DMS53 treated with DMSO at 0.1 percent for 48 hours (cell line): Measurements from ENCODE around the gene DACT2.

Source experiments
- DNase-seq: peaks from one replicate; lab custom pipeline; 2025; ENCODE audit not compliant: unreplicated experiment; lab: John Stamatoyannopoulos, UW

The DACT2 gene

DNA sequence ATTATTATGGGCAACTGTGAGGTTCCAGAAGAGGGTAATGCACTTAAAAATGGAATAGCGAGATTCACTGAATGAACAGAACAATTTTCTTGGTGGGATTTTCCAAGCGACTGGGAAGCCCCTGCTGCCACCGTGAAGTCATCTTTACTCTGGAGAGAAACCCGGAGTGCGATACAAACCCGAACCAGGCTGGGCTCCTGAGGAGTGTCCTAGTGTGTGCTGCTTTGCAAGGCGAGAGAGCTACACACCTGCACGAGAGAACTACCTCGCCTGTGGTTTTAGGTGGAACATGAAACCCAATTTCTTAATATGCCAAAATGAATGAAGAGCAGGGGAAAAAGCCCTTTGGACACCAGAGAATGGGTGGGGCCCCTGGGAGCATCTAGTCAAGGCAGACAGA lies 33.5 kb upstream of the DACT2 start:
- no peak for DNase-seq

DNA sequence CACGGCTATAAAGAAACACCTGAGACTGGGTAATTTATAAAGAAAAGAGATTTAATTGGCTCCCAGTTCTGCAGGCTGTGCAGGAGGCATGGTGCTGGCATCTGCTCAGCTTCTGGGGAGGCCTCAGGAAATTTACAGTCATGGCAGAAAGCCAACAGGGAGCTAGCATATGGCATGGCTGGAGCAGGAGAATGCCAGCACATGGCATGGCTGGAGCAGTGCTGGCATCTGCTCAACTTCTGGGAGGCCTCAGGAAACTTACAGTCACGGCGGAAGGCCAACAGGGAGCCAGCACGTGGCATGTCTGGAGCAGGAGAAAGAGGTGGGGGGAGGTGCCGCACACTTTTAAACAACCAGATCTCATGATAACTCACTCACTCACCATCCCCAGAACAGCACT lies 32.5 kb upstream of the DACT2 start:
- DNase-seq, result no peak

DNA sequence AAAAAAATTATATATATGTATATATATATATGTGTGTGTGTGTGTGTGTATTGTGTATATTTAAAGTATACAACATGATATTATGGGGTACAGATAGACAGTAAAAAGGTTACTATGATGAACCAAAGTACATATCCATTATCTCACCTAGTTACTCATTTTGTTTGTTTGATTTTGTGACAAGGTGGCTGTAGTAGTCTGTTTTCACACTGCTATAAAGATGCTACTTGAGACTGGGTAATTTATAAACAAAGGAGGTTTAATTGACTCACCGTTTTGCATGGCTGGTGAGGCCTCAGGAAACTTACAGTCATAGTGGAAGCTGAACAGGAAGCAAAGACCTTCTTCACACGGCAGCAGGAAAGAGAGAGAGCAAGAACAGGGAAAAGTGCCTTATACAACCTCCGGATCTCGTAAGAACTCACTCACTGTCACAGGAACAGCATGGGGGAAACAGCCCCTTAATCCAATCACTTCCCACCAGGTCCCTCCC lies 30.2 kb upstream of the DACT2 start:
- no peak for DNase-seq

GRCh38 chr6:168348186-168348585 lies 28.6 kb upstream of the DACT2 start:
- no peak for DNase-seq

- no peak for DNase-seq
These were observed 28.0 kb upstream of the DACT2 start for GRCh38 chr6:168347615-168348014.

GRCh38 chr6:168347053-168347452 lies 27.5 kb upstream of the DACT2 start:
- DNase-seq, result no peak

DNA sequence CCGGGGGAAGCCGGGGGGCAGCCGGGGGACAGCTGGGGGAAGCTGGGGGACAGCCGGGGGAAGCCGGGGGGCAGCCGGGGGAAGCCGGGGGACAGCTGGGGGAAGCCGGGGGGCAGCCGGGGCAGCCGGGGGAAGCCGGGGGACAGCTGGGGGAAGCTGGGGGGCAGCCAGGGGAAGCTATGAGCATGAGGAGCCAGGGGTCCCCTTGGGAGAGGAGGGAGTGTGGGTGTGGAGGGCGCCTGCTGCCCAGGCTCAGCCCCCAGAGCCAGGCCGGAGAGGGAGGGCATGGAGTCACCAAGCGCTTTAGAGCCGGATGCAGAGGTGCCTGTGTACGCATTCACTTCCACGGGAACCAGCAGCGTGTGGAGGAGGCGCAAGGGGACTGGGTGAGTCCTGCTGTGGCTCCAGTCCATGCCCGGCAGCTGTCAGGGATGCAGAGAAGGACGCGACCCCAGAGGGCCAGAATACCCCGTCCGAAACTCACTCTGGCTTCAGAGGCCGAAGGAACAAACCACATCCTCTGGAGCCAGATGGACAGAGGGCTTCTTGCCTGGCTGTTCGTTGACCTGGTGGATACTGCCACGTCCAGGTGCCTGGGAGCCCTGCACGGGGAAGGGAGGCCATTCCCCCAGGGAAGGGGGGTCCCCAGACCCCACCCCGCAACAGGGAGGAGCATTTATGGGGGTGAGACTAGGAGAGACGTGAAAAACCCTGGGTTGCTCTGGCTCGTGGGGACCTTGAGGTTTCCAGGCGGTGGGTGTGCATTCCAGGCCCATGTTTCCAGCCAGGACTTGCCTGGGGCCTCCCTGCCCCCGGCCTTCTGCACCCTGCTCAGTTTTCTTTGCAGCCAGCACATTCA lies 26.5 kb upstream of the DACT2 start:
- DNase-seq, result no peak

GRCh38 chr6:168345266-168345665 lies 25.7 kb upstream of the DACT2 start:
- no peak for DNase-seq

DNA sequence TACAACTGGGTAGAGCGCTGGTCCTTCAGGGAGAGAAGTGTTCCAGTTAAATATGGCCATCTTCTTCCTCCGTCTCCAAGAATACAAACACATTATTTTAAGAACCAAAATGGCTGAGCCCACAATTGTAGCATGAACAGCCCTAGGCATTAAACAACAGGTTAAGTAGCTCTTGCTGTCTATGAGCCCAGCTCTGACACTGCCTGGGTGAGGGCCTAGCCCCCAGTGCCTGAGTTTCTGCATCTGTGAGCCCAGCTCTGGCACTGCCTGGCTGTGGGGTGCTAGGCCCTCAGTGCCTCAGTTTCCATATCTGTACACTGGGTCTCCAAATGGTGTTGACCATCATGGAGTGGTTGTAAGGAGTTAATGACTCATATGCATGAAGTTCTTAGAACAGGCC lies 24.8 kb upstream of the DACT2 start:
- no peak for DNase-seq

GRCh38 chr6:168343239-168344150 lies 23.9 kb upstream of the DACT2 start:
- no peak for DNase-seq

- DNase-seq, result no peak
These were observed 23.1 kb upstream of the DACT2 start for GRCh38 chr6:168342636-168343035.

DNA sequence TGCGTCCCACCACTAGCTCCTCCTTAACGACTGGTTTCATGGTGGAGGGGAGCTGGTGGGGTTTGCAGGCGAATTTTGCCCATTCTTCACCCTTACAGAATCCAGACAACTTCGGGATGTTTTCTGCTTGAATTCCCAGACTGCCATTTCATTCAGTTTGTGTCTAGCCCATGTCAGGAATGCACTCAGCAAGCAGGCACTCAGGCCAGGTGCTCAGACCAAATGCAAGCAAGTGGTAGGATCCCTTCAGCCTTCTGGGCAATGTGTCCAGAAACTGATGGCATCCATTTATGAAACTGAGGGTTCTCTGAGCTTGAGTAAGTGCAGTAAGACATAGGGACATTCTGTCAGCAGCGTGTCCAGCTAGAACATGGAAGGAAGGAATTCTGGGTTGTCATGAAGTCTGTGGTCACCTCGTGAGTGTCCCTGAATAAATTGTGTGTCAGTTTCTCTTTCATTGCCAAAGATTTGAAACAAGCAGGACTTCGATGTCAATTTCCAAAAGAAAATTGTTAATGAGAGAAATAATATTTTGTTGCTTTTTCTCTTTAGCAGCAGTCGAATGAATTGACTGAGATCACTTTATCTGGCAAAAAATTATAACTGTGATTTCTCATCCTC lies 21.8 kb upstream of the DACT2 start:
- DNase-seq, result no peak

DNA sequence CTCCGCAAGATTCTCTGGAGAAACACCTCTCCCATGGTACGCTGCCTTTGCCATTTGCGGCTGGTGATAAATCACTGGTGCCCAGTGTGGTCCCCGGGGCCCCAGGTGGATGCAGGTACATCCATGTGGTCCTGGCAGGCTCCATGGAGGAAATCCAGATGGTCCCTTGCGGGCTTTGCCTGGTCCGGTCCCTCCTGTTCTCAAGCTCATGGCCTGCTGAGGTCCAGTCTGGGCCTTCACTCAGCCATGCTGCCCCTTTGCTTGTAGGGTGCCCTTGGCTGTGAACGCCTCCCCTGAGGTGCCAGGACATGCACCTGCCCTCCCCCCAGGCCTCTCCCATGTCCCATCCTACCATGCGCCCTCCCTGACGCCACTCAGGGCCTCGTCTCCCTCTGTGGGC lies 21.2 kb upstream of the DACT2 start:
- no peak for DNase-seq

GRCh38 chr6:168338777-168339176 lies 19.2 kb upstream of the DACT2 start:
- DNase-seq, result no peak

DNA sequence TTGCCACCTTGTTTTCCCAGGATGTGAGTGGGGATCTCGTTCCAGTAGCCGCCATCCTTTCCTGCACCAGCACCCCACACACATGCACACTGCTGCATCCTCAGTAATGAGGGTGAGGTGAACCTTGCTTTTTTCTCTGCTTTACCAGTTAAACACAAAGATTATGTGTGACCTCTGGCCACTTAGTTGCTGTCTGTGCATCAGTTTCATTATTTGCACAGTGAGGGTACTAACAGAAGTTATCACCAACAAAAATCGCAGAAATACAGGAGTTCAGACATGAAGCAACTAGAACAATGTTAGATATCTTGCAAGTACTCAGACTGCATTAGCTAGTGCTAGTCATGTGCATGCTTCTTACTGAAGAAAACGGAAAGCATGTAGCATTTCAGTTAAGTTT lies 17.4 kb upstream of the DACT2 start:
- DNase-seq, result no peak

- DNase-seq, result no peak
These were observed 14.4 kb upstream of the DACT2 start for GRCh38 chr6:168333989-168334388.

- DNase-seq, result no peak
These were observed 13.9 kb upstream of the DACT2 start for GRCh38 chr6:168333491-168333890.

DNA sequence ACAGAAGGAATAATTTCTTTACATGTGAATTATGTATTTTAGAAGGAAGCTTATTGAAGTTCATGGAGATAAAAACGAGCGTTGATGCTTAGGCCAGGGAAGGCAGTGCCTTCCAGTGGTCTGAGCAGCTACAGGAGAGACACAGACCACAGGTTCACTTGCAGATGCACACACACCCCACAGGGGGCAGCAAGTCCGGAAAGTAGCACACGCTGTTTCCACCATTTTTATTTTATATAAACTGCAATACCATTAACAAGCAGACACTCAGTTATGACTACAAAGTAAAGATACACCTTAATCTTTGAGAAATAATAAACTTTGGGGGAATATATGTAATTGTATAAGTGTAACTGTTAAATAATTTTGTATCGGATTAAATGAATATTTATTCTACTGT lies 13.5 kb upstream of the DACT2 start:
- DNase-seq, result no peak

DNA sequence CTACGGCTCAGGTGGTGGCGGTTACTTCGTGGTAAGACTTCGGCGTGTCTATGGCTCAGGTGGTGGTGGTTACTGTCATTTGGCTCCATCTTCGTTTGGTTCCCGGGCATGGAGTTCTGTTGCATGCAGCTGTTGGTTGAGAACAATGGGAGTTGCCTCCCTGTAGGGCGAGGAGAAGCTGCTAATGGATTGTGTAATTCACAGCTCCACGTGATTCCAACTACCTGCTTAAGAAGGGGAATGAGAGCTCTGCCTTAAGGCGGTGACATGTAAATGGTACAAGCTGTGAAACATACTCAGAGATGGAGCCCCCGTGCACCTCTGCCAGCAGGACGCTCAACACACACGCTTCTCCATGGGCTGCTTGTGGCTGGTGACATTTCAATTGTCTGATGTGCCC lies 12.4 kb upstream of the DACT2 start:
- DNase-seq, result no peak

DNA sequence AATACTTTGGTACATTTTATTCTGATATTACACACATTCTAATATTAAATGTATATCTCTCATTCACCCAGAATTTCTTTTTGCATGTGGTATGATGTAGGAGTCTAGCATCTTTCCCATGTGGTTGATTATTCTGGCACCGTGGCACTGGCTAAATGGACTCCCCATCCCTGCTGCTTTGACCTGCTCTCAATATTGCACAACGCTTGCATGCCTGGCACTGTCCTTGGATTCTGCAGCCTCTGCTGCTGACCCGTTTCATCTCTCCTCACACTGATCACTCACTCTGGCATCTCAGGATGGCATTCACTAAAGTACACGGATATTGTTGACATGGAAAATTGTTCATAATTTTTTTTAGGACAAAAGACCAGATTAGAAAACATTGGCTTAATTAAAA lies 11.5 kb upstream of the DACT2 start:
- DNase-seq, result no peak

- no peak for DNase-seq
These were observed 10.8 kb upstream of the DACT2 start for GRCh38 chr6:168330403-168330802.

- DNase-seq, result no peak
These were observed 8.5 kb upstream of the DACT2 start for GRCh38 chr6:168328086-168328485.
